Measurements from ENCODE around the gene ST8SIA1.
A peak's percentile ranks its signal among the peaks of the same experiment; 100 is the strongest.

The ST8SIA1 gene

DNA sequence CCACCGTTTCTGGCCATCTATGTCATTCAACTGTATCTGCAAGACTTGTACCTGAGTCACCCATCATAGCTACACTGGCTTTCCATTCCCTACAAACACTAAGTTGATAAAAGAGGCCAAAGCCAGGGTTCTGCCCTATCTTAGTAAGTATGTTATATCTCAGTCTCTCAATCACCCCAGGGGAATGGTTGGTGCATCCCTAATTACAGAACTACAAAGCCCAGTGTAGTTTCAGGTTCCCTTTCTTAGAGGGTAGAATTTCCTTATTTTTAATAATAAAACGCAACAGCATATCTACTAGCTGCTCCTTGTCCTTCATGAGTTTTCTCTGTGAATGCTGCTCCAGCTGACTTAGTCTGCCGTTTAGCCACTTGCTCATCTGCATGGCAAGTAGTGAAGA is 57.6 kb downstream of the ST8SIA1 start:
- DNase-seq, result no peak

- DNase-seq, result no peak
Measured at GRCh38 chr12:22276313-22276712, 58.2 kb downstream of the ST8SIA1 start.

DNA sequence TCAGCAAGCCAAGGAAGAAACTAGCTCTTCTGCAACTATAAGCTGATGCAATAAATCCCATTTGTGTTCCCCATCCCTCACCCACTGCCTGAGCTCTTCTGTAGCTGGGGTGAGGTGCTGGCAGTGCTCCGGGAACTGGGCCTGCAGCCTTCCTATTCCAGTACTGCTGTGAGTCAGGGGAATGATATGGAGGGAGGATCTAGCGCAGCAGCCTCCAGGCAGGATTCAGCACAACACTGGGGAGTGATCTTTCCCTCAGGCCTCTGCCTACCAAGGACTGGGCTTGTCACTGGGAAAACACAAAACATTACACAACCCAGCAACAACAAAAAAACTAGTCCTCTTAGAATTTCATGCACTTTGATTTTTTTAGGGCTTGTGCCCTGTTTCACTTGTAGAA is 58.7 kb downstream of the ST8SIA1 start:
- DNase-seq, result no peak

DNA sequence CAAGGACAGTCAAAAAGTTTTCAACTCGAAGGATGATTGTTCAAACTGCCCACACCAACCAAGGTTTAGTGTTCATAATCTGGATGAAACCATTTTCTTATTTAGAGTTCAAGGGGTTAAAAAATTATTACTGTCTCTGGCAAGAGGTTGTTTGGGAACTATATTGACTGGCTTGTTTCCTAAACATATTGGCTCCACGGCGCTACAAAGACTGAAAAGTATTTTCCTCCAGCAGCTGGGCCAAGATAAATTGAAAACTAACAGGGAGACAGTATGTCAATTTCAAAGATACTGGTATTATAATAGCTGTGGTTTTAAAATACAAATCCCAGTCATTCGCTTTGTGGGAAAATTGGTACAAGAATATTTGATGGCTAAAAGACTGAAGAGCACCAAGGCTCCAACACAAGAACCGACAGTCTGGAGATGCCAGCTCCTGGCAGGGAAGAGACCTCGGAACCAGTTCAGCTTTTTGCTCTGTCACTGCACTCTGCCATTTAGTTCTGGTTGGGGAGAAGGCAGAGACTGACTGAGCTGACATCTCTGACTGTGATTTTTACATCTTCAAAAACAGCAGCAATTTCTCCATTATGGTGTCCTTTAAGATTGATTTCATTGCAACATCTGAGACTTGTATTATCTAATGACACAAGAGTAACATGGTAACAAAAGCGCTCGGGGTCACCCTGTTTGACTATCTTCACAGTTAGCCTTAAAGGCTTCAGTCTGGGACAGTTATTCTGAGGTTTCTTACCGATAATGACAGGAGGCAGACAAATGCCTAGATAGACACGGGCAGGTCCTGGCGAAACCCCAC is 62.0 kb downstream of the ST8SIA1 start:
- no peak for DNase-seq

GRCh38 chr12:22271023-22271422 is 63.5 kb downstream of the ST8SIA1 start:
- DNase-seq, result no peak

DNA sequence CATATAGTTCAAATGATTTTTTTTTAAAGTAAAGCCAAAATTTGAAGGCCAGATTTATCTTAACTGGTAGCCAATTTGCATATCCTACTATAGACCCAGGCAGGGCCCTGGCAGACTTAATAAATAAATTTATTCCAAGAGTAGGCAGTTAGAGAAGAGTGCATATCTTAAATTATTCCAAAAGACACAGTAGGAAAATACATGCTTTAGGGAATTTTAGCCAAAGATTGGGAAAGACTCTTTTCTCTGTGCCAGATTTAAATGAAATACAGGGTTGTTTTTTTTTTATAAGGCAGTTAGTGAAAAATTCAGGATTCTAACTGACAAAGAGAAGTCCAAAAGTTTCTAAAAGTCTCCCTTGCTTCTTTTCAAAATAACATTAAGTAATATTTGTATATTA is 65.5 kb downstream of the ST8SIA1 start:
- no peak for DNase-seq

DNA sequence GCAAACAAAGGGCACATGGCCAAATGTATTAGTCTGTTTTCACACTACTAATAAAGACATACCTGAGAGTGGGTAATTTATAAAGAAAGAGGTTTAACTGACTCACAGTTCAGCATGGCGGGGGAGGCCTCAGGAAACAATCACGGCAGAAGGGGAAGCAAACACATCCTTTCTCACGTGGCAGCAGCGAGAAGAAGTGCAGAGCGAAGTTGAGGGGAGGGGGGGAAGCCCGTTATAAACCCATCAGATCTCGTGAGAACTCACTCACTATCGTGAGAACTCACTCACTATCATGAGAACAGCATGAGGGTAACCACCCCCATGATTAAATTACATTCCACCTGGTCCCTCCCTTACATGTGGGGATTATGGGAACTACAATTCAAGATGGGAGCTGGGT is 66.1 kb downstream of the ST8SIA1 start:
- peak; percentile 35 for DNase-seq

DNA sequence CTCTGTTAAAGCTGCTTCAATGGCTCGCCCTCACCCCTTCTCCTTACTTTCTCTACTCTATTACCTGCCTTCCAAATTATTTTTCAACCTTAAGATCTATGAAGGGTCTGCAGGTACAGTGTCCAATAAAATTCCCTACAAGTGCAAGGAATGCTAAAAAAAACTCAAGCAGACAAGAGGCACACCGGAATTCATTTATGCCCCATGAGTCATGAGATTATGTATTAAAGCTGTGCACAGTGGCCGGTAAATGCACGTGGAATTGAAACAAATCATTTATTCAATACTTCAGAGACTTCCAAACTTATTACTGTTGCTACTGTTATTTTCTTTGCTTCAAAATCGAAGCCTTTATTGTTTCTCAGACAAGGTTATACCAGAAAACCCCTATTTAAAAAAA is 68.4 kb downstream of the ST8SIA1 start:
- no peak for DNase-seq

GRCh38 chr12:22264380-22264779 is 70.1 kb downstream of the ST8SIA1 start:
- no peak for DNase-seq

DNA sequence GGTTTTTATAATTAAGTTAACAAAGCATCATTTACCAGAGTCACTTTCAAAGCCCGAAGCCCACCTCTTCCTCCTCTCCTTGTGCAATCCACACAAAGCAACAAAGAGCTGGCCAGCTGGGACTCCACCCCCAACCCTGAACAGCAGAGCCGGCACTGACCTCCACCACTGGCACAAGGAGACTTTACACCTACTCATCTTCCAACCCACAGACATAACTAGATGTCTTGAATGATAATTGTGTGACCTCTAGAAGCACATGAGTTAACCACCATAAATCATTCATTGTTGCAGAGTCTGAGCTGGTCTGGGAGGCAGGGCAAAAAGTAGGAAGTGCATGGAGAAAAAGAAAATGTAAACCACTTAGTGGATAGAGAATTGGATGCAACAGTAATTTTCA is 72.2 kb downstream of the ST8SIA1 start:
- no peak for DNase-seq

GRCh38 chr12:22257100-22257499 is 77.4 kb downstream of the ST8SIA1 start:
- DNase-seq, result no peak

GRCh38 chr12:22256605-22257004 is 77.9 kb downstream of the ST8SIA1 start:
- DNase-seq, result no peak

GRCh38 chr12:22256041-22256441 is 78.5 kb downstream of the ST8SIA1 start:
- peak; percentile 85 for DNase-seq

- no peak for DNase-seq
Measured at GRCh38 chr12:22255097-22255496, 79.4 kb downstream of the ST8SIA1 start.

- DNase-seq, result no peak
Measured at GRCh38 chr12:22254478-22254877, 80.0 kb downstream of the ST8SIA1 start.

GRCh38 chr12:22252057-22252456 is 82.5 kb downstream of the ST8SIA1 start:
- DNase-seq, result no peak

- no peak for DNase-seq
Measured at GRCh38 chr12:22250762-22251161, 83.7 kb downstream of the ST8SIA1 start.

DNA sequence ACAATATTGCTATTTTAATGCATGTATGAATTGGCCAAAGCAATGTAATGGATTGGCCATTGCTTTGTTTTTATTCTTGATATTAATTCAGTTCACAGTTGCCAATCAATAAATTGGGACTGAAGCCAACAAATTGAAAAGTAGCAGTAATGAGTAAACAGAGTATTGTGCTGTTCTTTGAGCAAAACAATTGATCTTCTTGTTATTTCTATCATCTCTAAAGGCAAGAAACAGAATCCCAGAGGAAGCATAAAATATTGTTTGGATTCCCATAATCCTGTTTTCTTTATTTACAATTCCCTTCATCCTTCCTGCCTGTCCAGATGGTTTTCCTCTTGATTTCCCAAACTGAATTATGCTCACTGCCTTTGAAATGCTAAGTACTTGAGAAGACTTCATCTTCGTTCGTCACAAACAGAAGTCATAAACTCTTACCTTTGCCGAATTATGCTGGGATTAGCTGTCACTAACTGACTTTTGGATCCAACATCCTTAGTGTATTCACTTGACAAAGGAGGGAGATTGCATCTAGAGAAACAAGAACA is 85.9 kb downstream of the ST8SIA1 start:
- DNase-seq, result no peak

DNA sequence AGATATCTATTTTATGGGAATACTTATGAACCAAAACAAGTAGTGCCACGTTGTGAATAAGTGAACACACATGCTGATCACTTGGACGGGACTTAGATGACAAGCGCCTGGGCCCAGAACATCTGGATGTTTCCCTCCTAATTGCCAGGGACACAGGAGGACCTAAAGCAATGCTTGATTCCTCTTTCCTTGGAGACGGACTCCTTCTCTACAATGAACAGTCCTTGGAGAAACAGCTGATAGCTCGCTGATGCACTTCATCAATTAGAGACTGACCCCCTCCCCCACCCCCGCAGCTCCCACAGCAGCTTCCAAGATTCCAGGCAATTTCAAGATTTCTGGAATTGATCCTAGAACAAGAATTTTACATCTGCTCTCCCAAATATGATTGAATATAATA is 86.4 kb downstream of the ST8SIA1 start:
- no peak for DNase-seq

DNA sequence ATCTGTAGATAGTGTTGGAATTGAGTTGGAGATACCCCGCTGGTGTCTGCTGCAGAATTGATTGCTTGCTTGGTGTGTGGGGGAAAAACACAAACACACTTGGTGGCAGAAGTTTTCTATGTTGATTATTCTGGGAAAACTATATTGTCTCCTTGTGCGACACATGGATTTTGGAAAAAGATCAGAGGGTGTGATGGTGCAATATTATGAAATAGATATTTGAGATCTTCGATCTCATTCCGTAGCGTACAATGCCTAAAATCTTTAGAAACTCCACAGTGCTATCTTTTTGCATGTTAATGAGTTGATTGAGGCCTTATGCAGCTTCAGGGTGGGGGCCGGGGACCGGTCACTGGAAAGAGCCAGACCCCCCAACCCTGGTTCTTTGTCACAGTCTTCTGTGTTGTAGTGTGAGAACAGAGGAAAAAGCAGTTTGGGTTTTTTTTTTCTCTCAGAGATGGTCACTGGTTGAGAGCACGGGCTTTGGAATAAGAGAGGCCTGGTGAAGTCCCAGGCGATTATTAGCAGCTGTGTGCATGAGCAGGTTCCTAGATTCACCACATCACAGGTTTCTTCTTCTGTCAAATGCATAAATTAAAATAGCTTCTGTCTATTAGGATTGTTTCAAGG is 88.2 kb downstream of the ST8SIA1 start:
- no peak for DNase-seq

DNA sequence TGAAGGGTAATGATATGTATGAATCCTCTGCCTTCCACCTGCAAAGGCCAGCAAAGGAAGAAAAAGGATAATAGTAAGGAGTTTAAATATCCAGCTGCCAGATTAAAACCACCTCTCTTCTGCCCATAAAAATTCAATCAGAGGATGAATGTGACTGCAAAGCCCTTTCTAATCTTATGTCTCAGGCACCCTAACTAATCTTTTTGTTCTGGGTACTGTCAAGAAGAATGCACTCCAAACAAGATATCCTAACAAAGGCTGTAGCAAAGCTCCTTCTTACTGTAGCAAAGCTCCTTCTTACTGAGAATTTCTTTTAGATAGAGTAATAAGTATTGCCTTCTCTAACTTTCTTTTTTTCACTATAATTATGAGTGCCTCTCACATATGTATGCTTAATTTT is 91.8 kb downstream of the ST8SIA1 start:
- no peak for DNase-seq

DNA sequence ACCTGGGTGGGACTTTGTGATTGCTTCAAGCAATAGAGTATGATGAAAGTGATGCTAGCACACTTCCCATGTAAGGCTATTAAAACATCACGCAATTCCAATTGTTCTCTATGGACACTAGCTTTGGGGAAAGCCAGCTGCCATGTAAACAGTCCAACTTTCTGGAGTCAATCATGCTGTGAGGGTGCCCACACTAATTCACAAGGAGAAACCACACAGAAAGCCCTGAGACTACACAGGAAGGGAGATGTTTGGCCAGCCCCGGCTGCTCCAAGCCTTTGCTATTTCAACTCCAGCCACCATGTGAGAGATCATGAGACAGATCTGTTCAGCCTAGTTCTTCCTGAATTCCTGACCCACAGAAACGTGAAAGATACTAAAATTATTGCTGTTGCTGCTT is 96.3 kb downstream of the ST8SIA1 start:
- DNase-seq, result no peak

GRCh38 chr12:22234561-22234960 is 99.9 kb downstream of the ST8SIA1 start:
- no peak for DNase-seq

DNA sequence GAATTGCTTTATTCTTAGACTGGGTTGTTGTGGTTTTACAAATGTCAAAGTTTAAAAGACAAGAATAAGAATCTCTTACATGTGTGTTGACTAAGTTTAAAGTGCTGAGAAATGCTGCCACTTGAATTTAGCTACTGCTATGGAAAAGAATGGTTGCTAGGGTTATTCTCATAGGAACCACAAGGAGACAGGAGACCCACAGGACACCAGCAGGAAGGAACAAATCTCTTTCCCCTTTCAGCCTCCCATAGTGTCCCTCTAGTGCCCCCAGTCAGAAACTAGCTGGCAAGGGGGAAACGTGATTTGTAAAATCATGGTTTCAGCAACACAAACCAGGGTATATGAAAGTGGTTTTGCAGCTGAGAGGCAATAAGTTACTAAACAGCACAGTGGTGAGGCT is 102.7 kb downstream of the ST8SIA1 start:
- peak; percentile 16 for DNase-seq

Data from RPMI8226 (cell line).